Measurements from ENCODE around the gene PRAME. TPM values are rescaled to one million over a fixed set of nuclear protein-coding genes. Genes with fewer than 3 reads are reported as not detected.

The PRAME gene
- total and polyA plus RNA-seq, 2 experiments from 2014 or later, result not detected

DNA sequence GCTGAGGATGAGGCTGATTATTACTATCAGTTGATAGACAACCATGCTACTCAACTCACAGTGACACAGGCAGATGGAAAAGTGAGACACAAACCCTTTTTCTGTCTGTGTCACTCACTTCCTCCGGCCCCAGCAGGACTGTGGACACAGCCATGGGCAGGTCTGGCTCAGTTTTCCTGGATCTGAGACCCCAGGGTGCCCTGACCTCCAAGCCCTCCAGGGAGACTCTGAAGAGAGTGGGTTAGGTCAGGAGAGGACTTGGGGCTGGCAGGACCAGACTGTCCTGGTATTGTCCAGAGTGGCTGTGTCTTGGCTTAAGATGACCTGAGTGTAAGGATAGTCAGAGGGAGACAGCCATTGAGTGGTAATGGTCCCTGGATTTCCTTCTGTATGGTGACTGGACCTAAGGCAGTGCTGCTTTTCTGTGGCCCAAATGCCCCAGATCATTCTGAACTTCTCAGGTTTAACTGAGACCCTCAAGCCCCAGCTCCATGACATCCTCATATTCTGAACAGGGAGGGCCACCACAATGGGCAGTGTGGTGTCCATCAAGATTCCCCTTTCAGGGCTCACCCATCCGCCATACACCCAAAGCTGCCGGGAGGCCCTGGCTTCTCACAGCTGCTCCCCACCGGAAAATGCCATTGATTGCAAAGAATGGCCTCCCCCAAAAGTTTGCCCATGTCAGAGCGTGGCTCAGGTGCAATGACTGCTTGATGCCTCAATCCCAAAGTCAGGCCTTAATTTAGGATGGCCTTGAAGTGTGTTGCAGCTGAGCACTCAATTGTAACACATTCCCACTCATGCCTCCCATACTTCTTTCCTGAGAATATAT lies 36.2 kb upstream of the PRAME start:
- H3K79me2 ChIP-seq (replicated peaks; ENCODE audit: insufficient read depth), result no peaks in the 10 kb centered on the region
- no peaks in the 10 kb centered on the region for H3K9me2 ChIP-seq (ENCODE audit: insufficient read depth)
- no peaks in the 10 kb centered on the region for H3K4me1 ChIP-seq (ENCODE audit: insufficient read depth)
- H3K27ac ChIP-seq (ENCODE audit: low read depth), result no peak overlapping the region
- Mint-ChIP-seq H3K27me3 (ENCODE audit: insufficient read depth, low read depth, poor library complexity) (peaks cover 69% of the 10 kb centered on the region), H3K4me1 (peaks cover 19% of the 10 kb centered on the region), H3K27ac (no peak overlapping the region), H3K4me3 (no peak overlapping the region), H3K9me3 (no peaks in the 10 kb centered on the region), H3K36me3 (ENCODE audit: low read depth) (no peaks in the 10 kb centered on the region)
- no peaks in the 10 kb centered on the region for H4K20me1 ChIP-seq (replicated peaks; ENCODE audit: insufficient read depth)
- no peak for TF ChIP-seq ZNF462 (CRISPR knock-in tag; IDR thresholded peaks at IDR 0.05)
- no peak overlapping the region for H3K4me3 ChIP-seq
- H3K4me2 ChIP-seq, result no peak overlapping the region
- H3K27me3 ChIP-seq (ENCODE audit: insufficient read depth), result peaks cover 97% of the 10 kb centered on the region
- no peak overlapping the region for H2AFZ ChIP-seq
- no peak for ATAC-seq
- no peak for DNase-seq (ENCODE audit: low spot score)
- H3F3A ChIP-seq (replicated peaks; ENCODE audit: low read depth), result no peaks in the 10 kb centered on the region
- no peaks in the 10 kb centered on the region for H3K36me3 ChIP-seq (ENCODE audit: insufficient read depth)

- Mint-ChIP-seq H3K4me1 (peaks cover 18% of the 10 kb centered on the region), H3K9me3 (no peaks in the 10 kb centered on the region)
- DNase-seq (ENCODE audit: low spot score), result peak; percentile 78
Observed at GRCh38 chr22:22593964-22594656, 35.0 kb upstream of the PRAME start.

More at GRCh38 chr22:22593964-22594656, 35.0 kb upstream of the PRAME start:
- no peaks in the 10 kb centered on the region for H3K4me1 ChIP-seq (ENCODE audit: insufficient read depth)
- no peak overlapping the region for H2AFZ ChIP-seq
- no peak overlapping the region for H3K27ac Mint-ChIP-seq
- no peak overlapping the region for H3K27ac ChIP-seq (ENCODE audit: low read depth)
- H3K36me3 Mint-ChIP-seq (ENCODE audit: low read depth), result no peaks in the 10 kb centered on the region
- no peak overlapping the region for H3K4me3 Mint-ChIP-seq
- no peak overlapping the region for H3K4me2 ChIP-seq
- H4K20me1 ChIP-seq (replicated peaks; ENCODE audit: insufficient read depth), result no peaks in the 10 kb centered on the region
- H3K36me3 ChIP-seq (ENCODE audit: insufficient read depth), result no peaks in the 10 kb centered on the region
- H3K9me2 ChIP-seq (ENCODE audit: insufficient read depth), result no peaks in the 10 kb centered on the region
- H3K79me2 ChIP-seq (replicated peaks; ENCODE audit: insufficient read depth), result no peaks in the 10 kb centered on the region
- peaks cover 67% of the 10 kb centered on the region for H3K27me3 Mint-ChIP-seq (ENCODE audit: insufficient read depth, low read depth, poor library complexity)
- H3K4me3 ChIP-seq, result no peak overlapping the region
- peak; percentile 90 for ATAC-seq
- H3F3A ChIP-seq (replicated peaks; ENCODE audit: low read depth), result no peaks in the 10 kb centered on the region
- peak; percentile 79 to 80 for TF ChIP-seq CTCF (conservative IDR thresholded peaks at IDR 0.05; ENCODE audit: low read depth in 2 of 2)
- TF ChIP-seq NANOG (IDR thresholded peaks at IDR 0.05; ENCODE audit: borderline replicate concordance), result no peak
- no peak for TF ChIP-seq CREB1 (CRISPR knock-in tag; IDR thresholded peaks at IDR 0.05; ENCODE audit: low read depth)
- TF ChIP-seq, protein P1, sequence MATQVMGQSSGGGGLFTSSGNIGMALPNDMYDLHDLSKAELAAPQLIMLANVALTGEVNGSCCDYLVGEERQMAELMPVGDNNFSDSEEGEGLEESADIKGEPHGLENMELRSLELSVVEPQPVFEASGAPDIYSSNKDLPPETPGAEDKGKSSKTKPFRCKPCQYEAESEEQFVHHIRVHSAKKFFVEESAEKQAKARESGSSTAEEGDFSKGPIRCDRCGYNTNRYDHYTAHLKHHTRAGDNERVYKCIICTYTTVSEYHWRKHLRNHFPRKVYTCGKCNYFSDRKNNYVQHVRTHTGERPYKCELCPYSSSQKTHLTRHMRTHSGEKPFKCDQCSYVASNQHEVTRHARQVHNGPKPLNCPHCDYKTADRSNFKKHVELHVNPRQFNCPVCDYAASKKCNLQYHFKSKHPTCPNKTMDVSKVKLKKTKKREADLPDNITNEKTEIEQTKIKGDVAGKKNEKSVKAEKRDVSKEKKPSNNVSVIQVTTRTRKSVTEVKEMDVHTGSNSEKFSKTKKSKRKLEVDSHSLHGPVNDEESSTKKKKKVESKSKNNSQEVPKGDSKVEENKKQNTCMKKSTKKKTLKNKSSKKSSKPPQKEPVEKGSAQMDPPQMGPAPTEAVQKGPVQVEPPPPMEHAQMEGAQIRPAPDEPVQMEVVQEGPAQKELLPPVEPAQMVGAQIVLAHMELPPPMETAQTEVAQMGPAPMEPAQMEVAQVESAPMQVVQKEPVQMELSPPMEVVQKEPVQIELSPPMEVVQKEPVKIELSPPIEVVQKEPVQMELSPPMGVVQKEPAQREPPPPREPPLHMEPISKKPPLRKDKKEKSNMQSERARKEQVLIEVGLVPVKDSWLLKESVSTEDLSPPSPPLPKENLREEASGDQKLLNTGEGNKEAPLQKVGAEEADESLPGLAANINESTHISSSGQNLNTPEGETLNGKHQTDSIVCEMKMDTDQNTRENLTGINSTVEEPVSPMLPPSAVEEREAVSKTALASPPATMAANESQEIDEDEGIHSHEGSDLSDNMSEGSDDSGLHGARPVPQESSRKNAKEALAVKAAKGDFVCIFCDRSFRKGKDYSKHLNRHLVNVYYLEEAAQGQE (IDR thresholded peaks at IDR 0.05; ENCODE audit: unreplicated experiment), result no peak
- H3K27me3 ChIP-seq (ENCODE audit: insufficient read depth), result peaks cover 97% of the 10 kb centered on the region
